Right atrium auricular region (tissue), 2 donors: Measurements from ENCODE around the gene C5. TPM values are rescaled to one million over a fixed set of nuclear protein-coding genes. Genes with fewer than 3 reads are reported as not detected.

Experiments
- total RNA-seq, 2 donors: library from RNA; depleted of rRNA; stranded (reverse); fragments of >200 nt; gene quantifications; one replicate each; pipeline ENCODE4 v1.1.0, GENCODE V29; 2016

Gene C5
- total RNA-seq, 2 donors from 2014 or later: 0.82 to 1.1 TPM

Other genes with a start within 250 kb of the C5 start
- gene PSMD5, start 207.4 kb downstream of the C5 start, total RNA-seq: 10 to 100 TPM; 12.8 to 13.9 TPM
- gene PHF19, start 173.1 kb downstream of the C5 start, total RNA-seq: 10 to 100 TPM; 11.9 to 13.9 TPM
- gene TRAF1, start 123.5 kb downstream of the C5 start, total RNA-seq: 1 to 10 TPM; 2.0 to 3.0 TPM
- gene CNTRL, start 24.7 kb upstream of the C5 start, total RNA-seq: 1 to 10 TPM; 3.3 to 6.0 TPM
- gene RAB14, start 151.6 kb upstream of the C5 start, total RNA-seq: 10 to 100 TPM; 26.8 to 27.8 TPM
- 1,000 to 10,000 TPM; 1,444 to 3,478 TPM for gene GSN, start 217.9 kb upstream of the C5 start, total RNA-seq